ENCODE results near the gene COX4I2.

DNA sequence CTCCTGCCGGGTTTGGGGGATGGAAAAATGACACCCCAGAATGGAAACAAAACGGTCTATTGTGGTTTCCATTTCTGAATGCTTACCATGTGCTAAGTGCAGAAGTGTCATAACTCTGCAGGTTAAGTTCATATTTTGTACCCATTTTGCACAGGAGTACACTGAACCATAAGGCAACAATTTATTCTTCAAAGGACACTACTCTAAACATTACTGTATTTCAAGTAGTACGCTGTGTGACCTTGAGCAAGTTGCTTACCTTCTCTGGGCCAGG, 42.4 kb upstream of the COX4I2 start:
- TF ChIP-seq, protein P1, sequence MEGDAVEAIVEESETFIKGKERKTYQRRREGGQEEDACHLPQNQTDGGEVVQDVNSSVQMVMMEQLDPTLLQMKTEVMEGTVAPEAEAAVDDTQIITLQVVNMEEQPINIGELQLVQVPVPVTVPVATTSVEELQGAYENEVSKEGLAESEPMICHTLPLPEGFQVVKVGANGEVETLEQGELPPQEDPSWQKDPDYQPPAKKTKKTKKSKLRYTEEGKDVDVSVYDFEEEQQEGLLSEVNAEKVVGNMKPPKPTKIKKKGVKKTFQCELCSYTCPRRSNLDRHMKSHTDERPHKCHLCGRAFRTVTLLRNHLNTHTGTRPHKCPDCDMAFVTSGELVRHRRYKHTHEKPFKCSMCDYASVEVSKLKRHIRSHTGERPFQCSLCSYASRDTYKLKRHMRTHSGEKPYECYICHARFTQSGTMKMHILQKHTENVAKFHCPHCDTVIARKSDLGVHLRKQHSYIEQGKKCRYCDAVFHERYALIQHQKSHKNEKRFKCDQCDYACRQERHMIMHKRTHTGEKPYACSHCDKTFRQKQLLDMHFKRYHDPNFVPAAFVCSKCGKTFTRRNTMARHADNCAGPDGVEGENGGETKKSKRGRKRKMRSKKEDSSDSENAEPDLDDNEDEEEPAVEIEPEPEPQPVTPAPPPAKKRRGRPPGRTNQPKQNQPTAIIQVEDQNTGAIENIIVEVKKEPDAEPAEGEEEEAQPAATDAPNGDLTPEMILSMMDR (IDR thresholded peaks at IDR 0.05): no peak
- no peak for TF ChIP-seq POLR2A (IDR thresholded peaks at IDR 0.05)
